Stomach (tissue), 9 donors: Measurements from ENCODE around the gene PTGES. TPM values are rescaled to one million over a fixed set of nuclear protein-coding genes. Genes with fewer than 3 reads are reported as not detected.

Experiments
- DNase-seq, 2 donors: peaks; one replicate each; pipeline versions ENCODE4 v3.0.0 to v3.0.0-alpha.2; 2013 to 2019
- H3K27ac ChIP-seq, 5 donors: fragments of 200-600 bp in 4 of 5; sonication (generic) in 4 of 5; one replicate each; pipeline ENCODE4 v1.5.1; 2013 to 2019; ENCODE audit warnings: mild to moderate bottlenecking in 1 of 5, moderate library complexity in 1 of 5
- H3K27me3 ChIP-seq, 3 donors: fragments of 200-600 bp; sonication (generic); one replicate each; pipeline ENCODE4 v1.5.1; 2017 to 2019; ENCODE audit warnings: mixed run types in 1 of 3
- H3K36me3 ChIP-seq, 4 donors: fragments of 200-600 bp; sonication (generic); 1 replicate in 3 of 4; 2 replicates in 1 of 4; pipeline ENCODE4 v1.5.1; 2016 to 2019
- H3K4me1 ChIP-seq, 4 donors: fragments of 200-600 bp; sonication (generic); one replicate each; pipeline ENCODE4 v1.5.1; 2016 to 2019
- H3K4me3 ChIP-seq, 4 donors: fragments of 200-600 bp; sonication (generic) in 3 of 4; one replicate each; pipeline ENCODE4 v1.5.1; 2016 to 2019; ENCODE audit warnings: mild to moderate bottlenecking in 1 of 4
- H3K9me3 ChIP-seq, 4 donors: fragments of 200-600 bp; sonication (generic); one replicate each; pipeline ENCODE4 v1.5.1; 2016 to 2019
- CTCF ChIP-seq, 7 experiments: fragments of 450-650 bp in 4 of 7; fragments of 200-600 bp in 3 of 7; sonication (generic) in 3 of 7; IDR thresholded peaks; one replicate each; pipeline ENCODE4 v1.5.1; 2016 to 2019; ENCODE audit warnings: antibody characterized with exemption in 7 of 7, control low read depth in 2 of 7, mild to moderate bottlenecking in 1 of 7
- EP300 ChIP-seq: sonication (generic); formaldehyde crosslinking; IDR thresholded peaks from one replicate; pipeline ENCODE4 v1.6.1; 2017; ENCODE audit warnings: antibody characterized with exemption
- POLR2A ChIP-seq, 4 donors: fragments of 450-650 bp; IDR thresholded peaks; one replicate each; pipeline ENCODE4 v1.6.1; 2016; ENCODE audit warnings: antibody characterized with exemption in 4 of 4, control low read depth in 2 of 4, mild to moderate bottlenecking in 1 of 4, moderate library complexity in 1 of 4
- POLR2AphosphoS5 ChIP-seq, 3 donors: sonication (generic); formaldehyde crosslinking; IDR thresholded peaks; one replicate each; pipeline ENCODE4 v1.6.1; 2016; ENCODE audit warnings: antibody characterized with exemption in 3 of 3
- WGBS, 5 donors: extraction: QIAGEN DNeasy Blood & Tissue Kit in 3 of 5; methylation state at CpG; one replicate each; pipeline versions ENCODE4 v1.1.5 to v1.1.7; 2013 to 2018; 5-methylcytosine and 5-hydroxymethylcytosine counted together
- intact Hi-C: fragments of 100-400 bp; cut with DNase I; formaldehyde crosslinking; loops from one replicate; pipeline ENCODE4 v1.15.1; 2023; ENCODE audit warnings: low total_unique reads
- polyA plus RNA-seq, 3 donors: library from polyadenylated mRNA; stranded (reverse); fragments of 200-250 nt; gene quantifications; one replicate each; pipeline ENCODE4 v1.2.3, GENCODE V29; 2013
- total RNA-seq, 5 donors: library from RNA; depleted of rRNA; stranded (reverse); fragments of >200 nt; gene quantifications; one replicate each; pipeline versions ENCODE4 v1.1.0 to v1.2.3, GENCODE V29; 2014 to 2016
- donor health status: healthy with polysubstance abuse.
- donor health status: Bipolar disorder and iron deficiency.
- donor health status: healthy.

Gene PTGES
- total and polyA plus RNA-seq, 8 donors, result 0.58 to 15.3 (median 3.6) TPM; not detected in 1

- H3K4me1 ChIP-seq, result peaks cover 16 to 21% (median 19%) of the 10 kb centered on the region in 4 donors
- H3K9me3 ChIP-seq, result no peaks in the 10 kb centered on the region
- no peaks in the 10 kb centered on the region for H3K36me3 ChIP-seq
- peaks cover 0 to 8% (median 4%) of the 10 kb centered on the region in 3 donors for H3K27me3 ChIP-seq
- 79 to 86% (median 83%) methylated on average over 5 of the region's 5 CpGs for WGBS, 5 donors
- TF ChIP-seq EP300 (no peak), POLR2A (IDR thresholded peaks at IDR 0.05) (no peak)
- DNase-seq, result no peak
- no peak overlapping the region for H3K4me3 ChIP-seq
- no peak overlapping the region for H3K27ac ChIP-seq
- intact Hi-C loops, result no loop called here
Observed at GRCh38 chr9:129748249-129748648, 4.6 kb downstream of the PTGES start.

GRCh38 chr9:129746092-129746777 lies 6.6 kb downstream of the PTGES start:
- 68 to 77% (median 76%) methylated on average over 9 of the region's 9 CpGs for WGBS, 5 donors
- TF ChIP-seq EP300, result no peak
- TF ChIP-seq CTCF (IDR thresholded peaks at IDR 0.05), result no peak
- no peak for TF ChIP-seq POLR2A (IDR thresholded peaks at IDR 0.05)
- no peak for TF ChIP-seq POLR2AphosphoS5 (IDR thresholded peaks at IDR 0.05)
- Histone ChIP-seq H3K9me3 (no peaks in the 10 kb centered on the region), H3K27ac (no peak overlapping the region), H3K27me3 (no peaks in the 10 kb centered on the region), H3K4me1 (peaks cover 0 to under 1% (median under 1%) of the 10 kb centered on the region in 4 donors), H3K4me3 (no peak overlapping the region), H3K36me3 (no peaks in the 10 kb centered on the region)
- no peak for DNase-seq
- intact Hi-C loops, result no loop called here

DNA sequence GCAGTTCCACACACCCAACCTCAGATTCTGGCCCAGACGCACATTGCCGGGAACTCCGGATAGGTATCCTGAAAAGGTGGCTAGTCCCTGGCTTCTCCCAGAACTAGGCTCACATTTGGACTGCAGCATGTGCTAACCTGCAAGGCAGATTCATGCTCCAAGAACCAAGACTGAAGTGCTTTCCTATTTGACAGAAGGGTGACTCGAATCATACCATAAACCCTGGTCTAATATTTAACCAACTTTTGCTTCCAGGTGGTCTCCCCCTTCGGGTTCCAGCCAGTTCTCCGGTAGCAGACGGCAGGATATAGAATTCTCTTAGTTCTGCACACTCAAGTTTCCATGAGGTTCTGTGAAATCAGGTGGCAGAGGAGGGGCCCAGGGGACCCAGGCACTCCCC lies 7.6 kb downstream of the PTGES start:
- no peak for DNase-seq
- H3K9me3 ChIP-seq, result no peaks in the 10 kb centered on the region
- H3K4me1 ChIP-seq, result no peaks in the 10 kb centered on the region
- intact Hi-C loops, result no loop called here
- H3K36me3 ChIP-seq, result no peaks in the 10 kb centered on the region
- H3K4me3 ChIP-seq, result no peak overlapping the region
- no peaks in the 10 kb centered on the region for H3K27me3 ChIP-seq
- TF ChIP-seq POLR2AphosphoS5 (IDR thresholded peaks at IDR 0.05) (no peak), POLR2A (IDR thresholded peaks at IDR 0.05) (no peak), EP300 (no peak), CTCF (IDR thresholded peaks at IDR 0.05) (no peak)
- WGBS, 5 donors, result 74 to 92% (median 79%) methylated on average over 7 of the region's 7 CpGs
- H3K27ac ChIP-seq, result no peak overlapping the region

DNA sequence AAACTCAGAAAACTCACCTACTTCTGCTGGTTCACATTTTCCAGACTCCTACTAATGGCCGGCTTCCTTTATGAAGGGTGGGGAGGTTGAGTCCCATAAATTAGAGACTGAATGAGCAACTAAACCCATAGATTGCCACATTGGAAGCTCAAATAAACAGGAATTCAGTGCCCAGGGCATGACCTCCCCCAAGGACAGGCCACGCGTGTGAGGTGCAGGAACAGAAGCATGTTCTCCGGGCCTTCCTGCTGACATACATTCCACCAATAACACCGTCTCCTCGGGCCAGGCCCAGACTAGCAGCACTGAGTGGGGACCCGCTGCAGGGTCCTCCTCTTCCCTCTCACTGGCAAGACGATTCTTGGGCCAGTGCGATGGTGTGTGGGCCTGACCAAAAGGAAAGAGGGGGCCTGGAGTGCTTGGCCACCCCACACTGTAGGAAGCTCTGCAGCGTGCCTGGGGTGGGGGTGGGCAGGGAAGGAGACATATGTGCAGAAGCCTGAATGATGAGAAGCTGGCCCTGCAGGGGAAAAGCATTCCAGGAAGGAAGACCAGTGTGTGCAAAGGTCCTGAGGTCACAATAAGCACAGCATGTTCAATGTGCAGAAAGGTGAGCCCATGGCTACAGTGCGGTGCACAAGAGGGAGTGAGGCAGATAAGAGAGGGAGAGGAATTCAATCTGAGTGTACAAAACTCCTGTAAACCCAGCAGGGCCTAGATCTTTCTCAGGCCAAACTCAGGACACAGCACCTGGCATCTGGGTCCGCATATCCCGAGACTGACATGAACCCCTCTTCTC lies 12.0 kb downstream of the PTGES start:
- intact Hi-C loops, result no loop called here

More for the DNA sequence above, 12.0 kb downstream of the PTGES start:
- Histone ChIP-seq H3K27ac (no peak overlapping the region), H3K36me3 (no peaks in the 10 kb centered on the region), H3K4me3 (no peak overlapping the region), H3K4me1 (peaks cover 0 to 13% (median 9%) of the 10 kb centered on the region in 4 donors), H3K27me3 (peaks cover 0 to 11% (median 4%) of the 10 kb centered on the region in 3 donors), H3K9me3 (no peaks in the 10 kb centered on the region)
- DNase-seq, result no peak
- TF ChIP-seq POLR2AphosphoS5 (IDR thresholded peaks at IDR 0.05) (no peak), CTCF (IDR thresholded peaks at IDR 0.05) (no peak), POLR2A (IDR thresholded peaks at IDR 0.05) (no peak), EP300 (no peak)
- 83 to 96% (median 94%) methylated on average over 13 of the region's 13 CpGs for WGBS, 5 donors
